Stomach (tissue), 19 donors: ENCODE data around the gene SAFB. TPM values are rescaled to one million over a fixed set of nuclear protein-coding genes. Genes with fewer than 3 reads are reported as not detected.

Experiments used
- DNase-seq, 2 donors: peaks; one replicate each; pipeline versions ENCODE4 v3.0.0 to v3.0.0-alpha.2; 2013 to 2019
- H3K27ac ChIP-seq, 5 donors: fragments of 200-600 bp in 4 of 5; sonication (generic) in 4 of 5; one replicate each; pipeline ENCODE4 v1.5.1; 2013 to 2019; ENCODE audit warnings: mild to moderate bottlenecking in 1 of 5, moderate library complexity in 1 of 5
- H3K27me3 ChIP-seq, 3 donors: fragments of 200-600 bp; sonication (generic); one replicate each; pipeline ENCODE4 v1.5.1; 2017 to 2019; ENCODE audit warnings: mixed run types in 1 of 3
- H3K36me3 ChIP-seq, 4 donors: fragments of 200-600 bp; sonication (generic); 1 replicate in 3 of 4; 2 replicates in 1 of 4; pipeline ENCODE4 v1.5.1; 2016 to 2019
- H3K4me1 ChIP-seq, 4 donors: fragments of 200-600 bp; sonication (generic); one replicate each; pipeline ENCODE4 v1.5.1; 2016 to 2019
- H3K4me3 ChIP-seq, 4 donors: fragments of 200-600 bp; sonication (generic) in 3 of 4; one replicate each; pipeline ENCODE4 v1.5.1; 2016 to 2019; ENCODE audit warnings: mild to moderate bottlenecking in 1 of 4
- H3K9me3 ChIP-seq, 4 donors: fragments of 200-600 bp; sonication (generic); one replicate each; pipeline ENCODE4 v1.5.1; 2016 to 2019
- CTCF ChIP-seq, 7 experiments: fragments of 450-650 bp in 4 of 7; fragments of 200-600 bp in 3 of 7; sonication (generic) in 3 of 7; IDR thresholded peaks; one replicate each; pipeline ENCODE4 v1.5.1; 2016 to 2019; ENCODE audit warnings: antibody characterized with exemption in 7 of 7, control low read depth in 2 of 7, mild to moderate bottlenecking in 1 of 7
- EP300 ChIP-seq: sonication (generic); formaldehyde crosslinking; IDR thresholded peaks from one replicate; pipeline ENCODE4 v1.6.1; 2017; ENCODE audit warnings: antibody characterized with exemption
- POLR2A ChIP-seq, 4 donors: fragments of 450-650 bp; IDR thresholded peaks; one replicate each; pipeline ENCODE4 v1.6.1; 2016; ENCODE audit warnings: antibody characterized with exemption in 4 of 4, control low read depth in 2 of 4, mild to moderate bottlenecking in 1 of 4, moderate library complexity in 1 of 4
- POLR2AphosphoS5 ChIP-seq, 3 donors: sonication (generic); formaldehyde crosslinking; IDR thresholded peaks; one replicate each; pipeline ENCODE4 v1.6.1; 2016; ENCODE audit warnings: antibody characterized with exemption in 3 of 3
- WGBS, 5 donors: extraction: QIAGEN DNeasy Blood & Tissue Kit in 3 of 5; methylation state at CpG; one replicate each; pipeline versions ENCODE4 v1.1.5 to v1.1.7; 2013 to 2018; 5-methylcytosine and 5-hydroxymethylcytosine counted together
- intact Hi-C: fragments of 100-400 bp; cut with DNase I; formaldehyde crosslinking; loops from one replicate; pipeline ENCODE4 v1.15.1; 2023; ENCODE audit warnings: low total_unique reads
- long read RNA-seq, 10 donors: transcript quantifications; one replicate each; lab custom pipeline, GENCODE V29; 2026
- polyA plus RNA-seq, 3 donors: library from polyadenylated mRNA; stranded (reverse); fragments of 200-250 nt; gene quantifications; one replicate each; pipeline ENCODE4 v1.2.3, GENCODE V29; 2013
- total RNA-seq, 5 donors: library from RNA; depleted of rRNA; stranded (reverse); fragments of >200 nt; gene quantifications; one replicate each; pipeline versions ENCODE4 v1.1.0 to v1.2.3, GENCODE V29; 2014 to 2016
- donor health status: healthy with polysubstance abuse.
- donor health status: Bipolar disorder and iron deficiency.
- donor health status: healthy.

SAFB gene
- 100 to 1,000 TPM in 3 of 5 donors, 10 to 100 TPM in 2; 46.1 to 636 (median 195) TPM for total RNA-seq
- 10 to 100 TPM; 33.1 to 46.3 (median 39.0) TPM for polyA plus RNA-seq
- long read RNA-seq, donor 1, partial matches to known transcripts = 0 of 1 reads
- long read RNA-seq, donor 1, other reads (novel, unspliced or antisense) = 0 of 1 reads
- long read RNA-seq, donor 2, transcript SAFB-211 (21 exons, 3,014 nt) = major isoform, 5 of 7 reads
- long read RNA-seq, donor 2, partial matches to known transcripts = 0 of 7 reads
- long read RNA-seq, donor 2, other reads (novel, unspliced or antisense) = 0 of 7 reads
- long read RNA-seq, donor 3, partial matches to known transcripts = 5 of 12 reads
- long read RNA-seq, donor 3, other reads (novel, unspliced or antisense) = 0 of 12 reads
- long read RNA-seq, donor 4, partial matches to known transcripts = 0 of 1 reads
- long read RNA-seq, donor 4, other reads (novel, unspliced or antisense) = 0 of 1 reads
- long read RNA-seq, donor 5, partial matches to known transcripts = 106 of 116 reads
- long read RNA-seq, donor 5, other reads (novel, unspliced or antisense) = 5 of 116 reads
- long read RNA-seq, donor 6, partial matches to known transcripts = 277 of 290 reads
- long read RNA-seq, donor 6, other reads (novel, unspliced or antisense) = 10 of 290 reads
- long read RNA-seq, donor 7, partial matches to known transcripts = 13 of 19 reads
- long read RNA-seq, donor 7, other reads (novel, unspliced or antisense) = 0 of 19 reads
- long read RNA-seq, donor 8, partial matches to known transcripts = 78 of 140 reads
- long read RNA-seq, donor 8, other reads (novel, unspliced or antisense) = 60 of 140 reads
- long read RNA-seq, donor 9, partial matches to known transcripts = 9 of 12 reads
- long read RNA-seq, donor 9, other reads (novel, unspliced or antisense) = 0 of 12 reads
- long read RNA-seq, donor 10, partial matches to known transcripts = 0 of 1 reads
- long read RNA-seq, donor 10, other reads (novel, unspliced or antisense) = 0 of 1 reads

- TF ChIP-seq CTCF (IDR thresholded peaks at IDR 0.05) = peak in 1 of 7 experiments; percentile 11
- peak in 2 of 4 donors; percentile 61 to 86 for TF ChIP-seq POLR2A (IDR thresholded peaks at IDR 0.05)
- TF ChIP-seq POLR2AphosphoS5 (IDR thresholded peaks at IDR 0.05) = peak; percentile 94 to 95 (median 95)
- no peak for TF ChIP-seq EP300
- 0 to 1% (median 0%) methylated on average over 84 to 116 of the region's 116 CpGs for WGBS, 5 donors
- H3K36me3 ChIP-seq = peaks cover 30 to 63% (median 60%) of the 10 kb centered on the region in 4 donors
- H3K27me3 ChIP-seq = no peaks in the 10 kb centered on the region
- no peaks in the 10 kb centered on the region for H3K9me3 ChIP-seq
- intact Hi-C loops = no loop called here
- H3K4me3 ChIP-seq = peak within 1 kb of the TSS; percentile 98 to 100 (median 100)
- H3K4me1 ChIP-seq = peaks cover 55 to 80% (median 73%) of the 10 kb centered on the region in 4 donors
- peak within 1 kb of the TSS; percentile 90 to 98 (median 95) for H3K27ac ChIP-seq
- DNase-seq = peak; percentile 100
These were observed at the start of gene SAFB, which contains the start of gene SAFB2 for GRCh38 chr19:5622465-5623396. SAFB (plus strand) TSS chr19:5623083; CDS start chr19:5623206, 123 bp downstream. SAFB2 (minus strand) TSS chr19:5622776; CDS start chr19:5622715, 61 bp downstream.

- Histone ChIP-seq H3K27ac (no peak overlapping the region), H3K4me3 (no peak overlapping the region), H3K4me1 (peaks cover 4 to 18% (median 10%) of the 10 kb centered on the region in 4 donors), H3K27me3 (no peaks in the 10 kb centered on the region), H3K36me3 (no peaks in the 10 kb centered on the region), H3K9me3 (no peaks in the 10 kb centered on the region)
- no peak for DNase-seq
- intact Hi-C loops = no loop called here
- TF ChIP-seq POLR2A (IDR thresholded peaks at IDR 0.05) (no peak), CTCF (IDR thresholded peaks at IDR 0.05) (no peak), EP300 (no peak), POLR2AphosphoS5 (IDR thresholded peaks at IDR 0.05) (no peak)
- 80 to 86% (median 83%) methylated on average over 6 of the region's 6 CpGs for WGBS, 5 donors
These were observed 47.3 kb upstream of the SAFB start for GRCh38 chr19:5575590-5575989.

GRCh38 chr19:5578097-5578846, 44.6 kb upstream of the SAFB start:
- WGBS, 5 donors = 16 to 40% (median 20%) methylated on average over 11 to 28 of the region's 28 CpGs
- no peaks in the 10 kb centered on the region for H3K9me3 ChIP-seq
- H3K4me3 ChIP-seq = peak overlapping the region in 3 of 4 donors; percentile 15 to 32 (median 18)
- H3K27ac ChIP-seq = peak overlapping the region in 1 of 5 donors; percentile 32
- H3K36me3 ChIP-seq = peaks cover 0 to 20% (median 15%) of the 10 kb centered on the region in 4 donors
- no peaks in the 10 kb centered on the region for H3K27me3 ChIP-seq
- TF ChIP-seq POLR2A (IDR thresholded peaks at IDR 0.05) (no peak), CTCF (IDR thresholded peaks at IDR 0.05) (peak in 6 of 7 experiments; percentile 16 to 99 (median 91))
- peaks cover 4 to 25% (median 20%) of the 10 kb centered on the region in 4 donors for H3K4me1 ChIP-seq
- intact Hi-C loops = no loop called here
- peak; percentile 74 to 92 for DNase-seq
